ENCODE measurements around the gene RRAS.
"Not testable (repeated sequence)": the region's sequence is repeated elsewhere in the genome, so short reads cannot be mapped to it uniquely, and the experiment has no call there.

The RRAS gene

GRCh38 chr19:49631014-49631588 is 8.8 kb downstream of the RRAS start:
- no peak for DNase-seq (ENCODE audit: low read depth)

- DNase-seq (ENCODE audit: low read depth) = no peak
These were observed 10.3 kb downstream of the RRAS start for GRCh38 chr19:49629659-49630058.

GRCh38 chr19:49626226-49626625 is 13.7 kb downstream of the RRAS start:
- DNase-seq (ENCODE audit: low read depth) = no peak

- no peak for DNase-seq (ENCODE audit: low read depth)
These were observed 14.7 kb downstream of the RRAS start for GRCh38 chr19:49624967-49625910.

GRCh38 chr19:49617860-49618259 is 22.1 kb downstream of the RRAS start:
- not testable (repeated sequence) for DNase-seq (ENCODE audit: low read depth)

GRCh38 chr19:49616945-49617344 is 23.0 kb downstream of the RRAS start:
- no peak for DNase-seq (ENCODE audit: low read depth)

GRCh38 chr19:49616532-49616931 is 23.4 kb downstream of the RRAS start:
- DNase-seq (ENCODE audit: low read depth) = no peak

- no peak for DNase-seq (ENCODE audit: low read depth)
These were observed 24.1 kb downstream of the RRAS start for GRCh38 chr19:49615861-49616260.

GRCh38 chr19:49614096-49614833 is 25.7 kb downstream of the RRAS start:
- no peak for DNase-seq (ENCODE audit: low read depth)

- no peak for DNase-seq (ENCODE audit: low read depth)
These were observed 26.6 kb downstream of the RRAS start for GRCh38 chr19:49613374-49613773.

GRCh38 chr19:49609499-49610092 is 30.3 kb downstream of the RRAS start:
- DNase-seq (ENCODE audit: low read depth) = no peak

- no peak for DNase-seq (ENCODE audit: low read depth)
These were observed 34.3 kb downstream of the RRAS start for GRCh38 chr19:49605605-49606004.

- DNase-seq (ENCODE audit: low read depth) = no peak
These were observed 37.1 kb downstream of the RRAS start for GRCh38 chr19:49602806-49603205.

GRCh38 chr19:49601482-49602038 is 38.4 kb downstream of the RRAS start:
- no peak for DNase-seq (ENCODE audit: low read depth)

- DNase-seq (ENCODE audit: low read depth) = no peak
These were observed 40.3 kb downstream of the RRAS start for GRCh38 chr19:49599378-49600295.

- DNase-seq (ENCODE audit: low read depth) = no peak
These were observed 42.3 kb downstream of the RRAS start for GRCh38 chr19:49597703-49597974.

GRCh38 chr19:49596954-49597702 is 42.8 kb downstream of the RRAS start:
- no peak for DNase-seq (ENCODE audit: low read depth)

- DNase-seq (ENCODE audit: low read depth) = no peak
These were observed 43.5 kb downstream of the RRAS start for GRCh38 chr19:49596407-49596806.

- no peak for DNase-seq (ENCODE audit: low read depth)
These were observed 44.0 kb downstream of the RRAS start for GRCh38 chr19:49595819-49596404.

Measured in CMK (cell line).